ENCODE data around the gene RAB12. TPM values are rescaled to one million over a fixed set of nuclear protein-coding genes. Genes with fewer than 3 reads are reported as not detected.

RAB12 gene
- polyA plus RNA-seq, 1 donor from 2014 or later = 102 TPM

- H2AFZ ChIP-seq (ENCODE audit: low read depth, low read length) = no peak overlapping the region
These were observed 7.2 kb upstream of the RAB12 start for GRCh38 chr18:8602040-8602439.

GRCh38 chr18:8602557-8602956 is 6.7 kb upstream of the RAB12 start:
- Histone ChIP-seq H3K9ac (ENCODE audit: low read length) (no peak overlapping the region), H4K20me1 (ENCODE audit: insufficient read depth) (no peaks in the 10 kb centered on the region), H3K27ac (ENCODE audit: low read length) (no peak overlapping the region), H3K27me3 (ENCODE audit: insufficient read depth, low read depth, low read length) (no peaks in the 10 kb centered on the region), H3K9me3 (ENCODE audit: low read length) (no peaks in the 10 kb centered on the region), H3K9me2 (ENCODE audit: insufficient read depth, low read length) (no peaks in the 10 kb centered on the region), H3K36me3 (ENCODE audit: insufficient read depth, low read length) (no peaks in the 10 kb centered on the region), H3F3A (ENCODE audit: insufficient read depth, low read length, poor library complexity, severe bottlenecking) (no peaks in the 10 kb centered on the region), H3K79me2 (replicated peaks; ENCODE audit: insufficient read depth, low read length) (no peaks in the 10 kb centered on the region), H2AFZ (ENCODE audit: low read depth, low read length) (no peak overlapping the region), H3K4me2 (ENCODE audit: low read length) (no peak overlapping the region), H3K4me3 (ENCODE audit: low read length) (no peak overlapping the region)
- TF ChIP-seq TAF1 (IDR thresholded peaks at IDR 0.05; ENCODE audit: low read depth) = no peak
- TF ChIP-seq EP300 (conservative IDR thresholded peaks at IDR 0.05; ENCODE audit: poor library complexity, severe bottlenecking) = no peak
- TF ChIP-seq MXI1 (conservative IDR thresholded peaks at IDR 0.05; ENCODE audit: poor library complexity, severe bottlenecking) = no peak
- no peak for TF ChIP-seq EZH2 (IDR thresholded peaks at IDR 0.05; ENCODE audit: borderline replicate concordance, insufficient read depth, low read length, poor library complexity, severe bottlenecking)
- no peak for TF ChIP-seq POLR2AphosphoS5 (IDR thresholded peaks at IDR 0.05)
- TF ChIP-seq CTCF (IDR thresholded peaks at IDR 0.05; ENCODE audit: poor library complexity, severe bottlenecking) = no peak
- no peak for TF ChIP-seq SMC3 (conservative IDR thresholded peaks at IDR 0.05; ENCODE audit: poor library complexity)
- TF ChIP-seq RAD21 (conservative IDR thresholded peaks at IDR 0.05) = no peak

More at GRCh38 chr18:8602040-8602439, 7.2 kb upstream of the RAB12 start:
- no peaks in the 10 kb centered on the region for H4K20me1 ChIP-seq (ENCODE audit: insufficient read depth)
- no peaks in the 10 kb centered on the region for H3K9me3 ChIP-seq (ENCODE audit: low read length)
- no peak for TF ChIP-seq RAD21 (conservative IDR thresholded peaks at IDR 0.05)
- TF ChIP-seq EP300 (conservative IDR thresholded peaks at IDR 0.05; ENCODE audit: poor library complexity, severe bottlenecking) = no peak
- TF ChIP-seq POLR2AphosphoS5 (IDR thresholded peaks at IDR 0.05) = no peak
- no peak for TF ChIP-seq EZH2 (IDR thresholded peaks at IDR 0.05; ENCODE audit: borderline replicate concordance, insufficient read depth, low read length, poor library complexity, severe bottlenecking)
- no peak for TF ChIP-seq MXI1 (conservative IDR thresholded peaks at IDR 0.05; ENCODE audit: poor library complexity, severe bottlenecking)
- TF ChIP-seq CTCF (IDR thresholded peaks at IDR 0.05; ENCODE audit: poor library complexity, severe bottlenecking) = no peak
- no peak for TF ChIP-seq TAF1 (IDR thresholded peaks at IDR 0.05; ENCODE audit: low read depth)
- no peak for TF ChIP-seq REST (IDR thresholded peaks at IDR 0.05; ENCODE audit: borderline replicate concordance)
- TF ChIP-seq SMC3 (conservative IDR thresholded peaks at IDR 0.05; ENCODE audit: poor library complexity) = no peak
- no peak overlapping the region for H3K4me3 ChIP-seq (ENCODE audit: low read length)
- no peaks in the 10 kb centered on the region for H3K79me2 ChIP-seq (replicated peaks; ENCODE audit: insufficient read depth, low read length)
- H3K27ac ChIP-seq (ENCODE audit: low read length) = no peak overlapping the region
- H3F3A ChIP-seq (ENCODE audit: insufficient read depth, low read length, poor library complexity, severe bottlenecking) = no peaks in the 10 kb centered on the region
- no peak overlapping the region for H3K4me2 ChIP-seq (ENCODE audit: low read length)
- H3K27me3 ChIP-seq (ENCODE audit: insufficient read depth, low read depth, low read length) = no peaks in the 10 kb centered on the region
- H3K9ac ChIP-seq (ENCODE audit: low read length) = no peak overlapping the region
- H3K9me2 ChIP-seq (ENCODE audit: insufficient read depth, low read length) = no peaks in the 10 kb centered on the region
- H3K36me3 ChIP-seq (ENCODE audit: insufficient read depth, low read length) = no peaks in the 10 kb centered on the region
